ENCODE results near the gene PRICKLE2.
"Not testable (repeated sequence)": the region's sequence is repeated elsewhere in the genome, so short reads cannot be mapped to it uniquely, and the experiment has no call there.

PRICKLE2 gene

DNA sequence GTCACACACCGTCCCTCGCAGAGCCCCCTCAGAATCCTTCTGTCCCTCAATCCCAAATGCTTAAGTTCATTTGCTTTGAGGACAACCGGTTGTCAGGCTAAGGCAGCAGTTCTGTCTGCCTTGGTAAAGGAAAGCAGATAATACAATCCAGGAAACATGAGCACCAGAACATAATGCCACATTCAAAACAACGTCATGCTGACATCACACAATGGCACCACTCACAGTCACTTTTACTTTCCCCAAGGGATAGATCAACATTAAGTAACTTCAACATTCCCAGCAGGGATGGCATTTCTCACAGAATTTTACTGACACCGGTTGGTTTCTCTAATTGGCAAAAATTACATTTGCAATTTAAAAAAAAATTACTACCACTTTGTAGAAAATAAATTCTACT, 127.3 kb downstream of the PRICKLE2 start:
- no peak for DNase-seq (ENCODE audit: low spot score)
- TF ChIP-seq CTCF (IDR thresholded peaks at IDR 0.05), result no peak

GRCh38 chr3:64095802-64096201, 129.5 kb downstream of the PRICKLE2 start:
- no peak for TF ChIP-seq CTCF (IDR thresholded peaks at IDR 0.05)
- Histone ChIP-seq H3K4me3 (no peak overlapping the region), H3K27ac (no peak overlapping the region)
- no peak for DNase-seq (ENCODE audit: low spot score)

More for the DNA sequence above, 127.3 kb downstream of the PRICKLE2 start:
- Histone ChIP-seq H3K4me3 (no peak overlapping the region), H3K27ac (no peak overlapping the region)

GRCh38 chr3:64094713-64095079, 130.6 kb downstream of the PRICKLE2 start:
- Histone ChIP-seq H3K4me3 (no peak overlapping the region), H3K27ac (no peak overlapping the region)
- TF ChIP-seq CTCF (IDR thresholded peaks at IDR 0.05), result no peak
- no peak for DNase-seq (ENCODE audit: low spot score)

DNA sequence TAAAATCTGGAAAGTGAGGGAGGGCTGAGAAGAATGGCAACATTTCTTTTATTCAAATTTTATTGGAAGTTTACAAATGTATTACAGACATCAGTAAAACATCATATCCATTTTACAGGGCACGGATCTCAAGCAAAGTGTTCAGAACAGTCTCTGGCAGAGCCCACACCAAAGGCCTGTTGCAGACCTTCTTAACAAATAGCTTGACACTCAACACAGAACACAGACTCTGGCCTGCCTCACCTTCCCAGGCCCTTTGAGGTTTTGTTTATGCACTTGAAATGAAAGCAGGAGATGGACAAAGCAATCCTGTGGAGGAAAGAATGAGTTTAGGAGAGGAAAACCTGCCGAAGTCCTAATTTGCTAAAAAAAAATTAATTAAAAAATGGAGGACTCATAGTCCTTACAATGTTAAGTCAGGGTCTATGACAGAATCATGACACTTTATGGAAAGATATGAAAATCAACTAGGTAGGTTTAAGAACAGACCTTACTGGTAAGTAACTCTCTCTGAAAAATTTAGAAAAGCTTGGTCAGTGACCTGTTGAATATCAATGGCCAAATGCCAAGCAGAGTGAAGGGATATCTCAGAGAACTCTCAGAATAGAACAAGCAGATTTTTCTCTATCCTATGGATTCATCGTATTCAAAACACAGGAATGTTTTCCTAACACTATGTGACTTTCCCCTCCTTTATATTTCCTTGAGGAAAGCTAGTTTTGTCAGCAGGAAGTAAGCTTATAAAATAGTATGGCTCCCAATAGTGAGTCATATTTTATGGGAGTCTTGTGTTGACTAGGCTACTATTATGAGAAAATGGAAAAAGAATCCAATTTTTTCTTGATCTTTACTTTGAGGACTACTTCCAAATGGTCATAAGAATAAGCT, 131.2 kb downstream of the PRICKLE2 start:
- no peak overlapping the region for H3K4me3 ChIP-seq
- H3K27ac ChIP-seq, result no peak overlapping the region
- no peak for DNase-seq (ENCODE audit: low spot score)
- no peak for TF ChIP-seq CTCF (IDR thresholded peaks at IDR 0.05)

GRCh38 chr3:64093211-64093610, 132.1 kb downstream of the PRICKLE2 start:
- H3K27ac ChIP-seq, result no peak overlapping the region
- TF ChIP-seq CTCF (IDR thresholded peaks at IDR 0.05), result no peak
- no peak overlapping the region for H3K4me3 ChIP-seq
- DNase-seq (ENCODE audit: low spot score), result no peak

GRCh38 chr3:64091501-64091900, 133.8 kb downstream of the PRICKLE2 start:
- no peak for TF ChIP-seq CTCF (IDR thresholded peaks at IDR 0.05)
- H3K4me3 ChIP-seq, result no peak overlapping the region
- H3K27ac ChIP-seq, result no peak overlapping the region
- DNase-seq (ENCODE audit: low spot score), result no peak

DNA sequence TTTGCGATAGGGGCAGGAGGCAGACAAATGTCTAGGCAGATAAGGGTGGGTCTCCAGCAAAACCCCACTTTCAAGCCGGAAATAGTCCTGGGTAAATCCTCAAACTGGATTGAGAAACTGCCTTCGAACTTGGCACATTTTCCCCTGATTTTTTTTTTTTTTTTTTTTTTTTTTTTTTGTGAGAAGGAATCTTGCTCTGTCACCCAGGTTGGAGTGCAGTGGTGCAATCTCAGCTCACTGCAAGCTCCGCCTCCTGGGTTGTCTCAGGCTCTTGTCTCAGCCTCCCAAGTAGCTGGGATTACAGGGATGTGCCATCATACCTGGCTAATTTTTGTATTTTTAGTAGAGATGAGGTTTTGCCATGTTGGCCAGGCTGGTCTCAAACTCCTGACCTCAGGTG, 135.9 kb downstream of the PRICKLE2 start:
- not testable (repeated sequence) for DNase-seq (ENCODE audit: low spot score); H3K4me3 ChIP-seq

More for the DNA sequence above, 135.9 kb downstream of the PRICKLE2 start:
- not testable (repeated sequence) for H3K27ac ChIP-seq

Measured in coronary artery (tissue), 2 donors.